Esophagus squamous epithelium (tissue), 4 donors: ENCODE measurements around the gene CLEC20A.

Experiments used
- POLR2A ChIP-seq, 4 donors: fragments of 450-650 bp; IDR thresholded peaks; one replicate each; pipeline ENCODE4 v1.6.1; 2017; ENCODE audit warnings: antibody characterized with exemption in 4 of 4, mild to moderate bottlenecking in 4 of 4, moderate library complexity in 3 of 4
- TF ChIP-seq, protein P1 (sequence below), 6 experiments: fragments of 450-650 bp in 4 of 6; fragments of 200-600 bp in 2 of 6; sonication (generic) in 2 of 6; IDR thresholded peaks; one replicate each; pipeline ENCODE4 v1.5.1; 2016 to 2019; ENCODE audit warnings: antibody characterized with exemption in 6 of 6, mild to moderate bottlenecking in 4 of 6, moderate library complexity in 4 of 6

DNA sequence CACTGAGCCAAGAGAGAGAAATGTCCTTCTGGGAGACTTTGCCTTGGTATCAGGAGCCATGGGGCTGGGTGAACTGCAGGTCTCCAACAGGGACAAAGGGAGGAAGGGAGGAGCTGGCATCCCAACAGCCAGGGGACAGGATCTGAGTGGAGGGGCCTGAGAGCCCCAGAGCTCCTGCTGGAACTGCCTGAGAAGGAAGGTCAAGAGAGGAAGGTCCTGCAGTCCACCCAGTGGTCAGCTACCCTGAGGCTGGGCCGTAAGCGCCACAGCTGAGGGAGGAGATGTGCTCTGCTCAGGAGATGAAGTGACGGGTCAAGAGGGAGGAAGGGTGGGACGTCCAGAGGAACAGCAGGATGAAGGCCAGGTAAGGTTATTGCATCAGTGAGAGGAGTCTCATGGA is 7.5 kb upstream of the CLEC20A start:
- TF ChIP-seq POLR2A (IDR thresholded peaks at IDR 0.05), result no peak
- TF ChIP-seq, protein P1, sequence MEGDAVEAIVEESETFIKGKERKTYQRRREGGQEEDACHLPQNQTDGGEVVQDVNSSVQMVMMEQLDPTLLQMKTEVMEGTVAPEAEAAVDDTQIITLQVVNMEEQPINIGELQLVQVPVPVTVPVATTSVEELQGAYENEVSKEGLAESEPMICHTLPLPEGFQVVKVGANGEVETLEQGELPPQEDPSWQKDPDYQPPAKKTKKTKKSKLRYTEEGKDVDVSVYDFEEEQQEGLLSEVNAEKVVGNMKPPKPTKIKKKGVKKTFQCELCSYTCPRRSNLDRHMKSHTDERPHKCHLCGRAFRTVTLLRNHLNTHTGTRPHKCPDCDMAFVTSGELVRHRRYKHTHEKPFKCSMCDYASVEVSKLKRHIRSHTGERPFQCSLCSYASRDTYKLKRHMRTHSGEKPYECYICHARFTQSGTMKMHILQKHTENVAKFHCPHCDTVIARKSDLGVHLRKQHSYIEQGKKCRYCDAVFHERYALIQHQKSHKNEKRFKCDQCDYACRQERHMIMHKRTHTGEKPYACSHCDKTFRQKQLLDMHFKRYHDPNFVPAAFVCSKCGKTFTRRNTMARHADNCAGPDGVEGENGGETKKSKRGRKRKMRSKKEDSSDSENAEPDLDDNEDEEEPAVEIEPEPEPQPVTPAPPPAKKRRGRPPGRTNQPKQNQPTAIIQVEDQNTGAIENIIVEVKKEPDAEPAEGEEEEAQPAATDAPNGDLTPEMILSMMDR (IDR thresholded peaks at IDR 0.05), result no peak
